OCI-LY3 (cell line): ENCODE results near the gene OSBPL3.

ENCODE experiments used
- CTCF ChIP-seq: fragments of 200-600, 300-600 bp; sonication (generic); IDR thresholded peaks from 2 replicates; pipeline ENCODE4 v1.5.1; 2014; ENCODE audit warnings: antibody characterized with exemption, low read length, low read depth
- EZH2phosphoT487 ChIP-seq: fragments of 200-600 bp; shearing (Covaris generic); IDR thresholded peaks from 2 replicates; pipeline ENCODE4 v1.6.1; 2018; ENCODE audit warnings: antibody characterized with exemption, mixed run types, low read depth

GRCh38 chr7:24874791-24875190 lies 105.2 kb downstream of the OSBPL3 start:
- TF ChIP-seq CTCF (no peak), EZH2phosphoT487 (no peak)
